Adrenal gland (tissue), 5 donors: ENCODE results near the gene IL20RA.

Source experiments
- POLR2A ChIP-seq, 2 donors: fragments of 450-650 bp; IDR thresholded peaks; one replicate each; pipeline ENCODE4 v1.6.1; 2017; ENCODE audit warnings: antibody characterized with exemption in 2 of 2, mild to moderate bottlenecking in 2 of 2, moderate library complexity in 1 of 2
- TF ChIP-seq, protein P1 (sequence below), 6 experiments: fragments of 450-650 bp in 4 of 6; fragments of 200-600 bp in 2 of 6; sonication (generic) in 1 of 6; IDR thresholded peaks; 1 replicate in 5 of 6; 2 replicates in 1 of 6; pipeline versions ENCODE4 v1.5.1 to v1.8.0; 2016 to 2021; ENCODE audit warnings: antibody characterized with exemption in 6 of 6, mild to moderate bottlenecking in 2 of 6, moderate library complexity in 1 of 6
- donor health status: DM: no; HTN: no; CAD: no.

- TF ChIP-seq, protein P1, sequence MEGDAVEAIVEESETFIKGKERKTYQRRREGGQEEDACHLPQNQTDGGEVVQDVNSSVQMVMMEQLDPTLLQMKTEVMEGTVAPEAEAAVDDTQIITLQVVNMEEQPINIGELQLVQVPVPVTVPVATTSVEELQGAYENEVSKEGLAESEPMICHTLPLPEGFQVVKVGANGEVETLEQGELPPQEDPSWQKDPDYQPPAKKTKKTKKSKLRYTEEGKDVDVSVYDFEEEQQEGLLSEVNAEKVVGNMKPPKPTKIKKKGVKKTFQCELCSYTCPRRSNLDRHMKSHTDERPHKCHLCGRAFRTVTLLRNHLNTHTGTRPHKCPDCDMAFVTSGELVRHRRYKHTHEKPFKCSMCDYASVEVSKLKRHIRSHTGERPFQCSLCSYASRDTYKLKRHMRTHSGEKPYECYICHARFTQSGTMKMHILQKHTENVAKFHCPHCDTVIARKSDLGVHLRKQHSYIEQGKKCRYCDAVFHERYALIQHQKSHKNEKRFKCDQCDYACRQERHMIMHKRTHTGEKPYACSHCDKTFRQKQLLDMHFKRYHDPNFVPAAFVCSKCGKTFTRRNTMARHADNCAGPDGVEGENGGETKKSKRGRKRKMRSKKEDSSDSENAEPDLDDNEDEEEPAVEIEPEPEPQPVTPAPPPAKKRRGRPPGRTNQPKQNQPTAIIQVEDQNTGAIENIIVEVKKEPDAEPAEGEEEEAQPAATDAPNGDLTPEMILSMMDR (IDR thresholded peaks at IDR 0.05), result no peak
- no peak for TF ChIP-seq POLR2A (IDR thresholded peaks at IDR 0.05)
Measured at GRCh38 chr6:136989571-136990241, 55.1 kb downstream of the IL20RA start.
